Neural progenitor cell (in vitro differentiated cells): Measurements from ENCODE around the gene PDE6B. TPM values are rescaled to one million over a fixed set of nuclear protein-coding genes. Genes with fewer than 3 reads are reported as not detected.

Source experiments
- DNase-seq: peaks from one replicate; pipeline ENCODE4 v3.0.0-alpha.2; 2016; ENCODE audit warnings: low spot score
- H2AFZ ChIP-seq: fragments of 200-600 bp; sonication (generic); replicated peaks from 2 replicates; pipeline ENCODE4 v1.6.1; 2016; ENCODE audit warnings: antibody characterized with exemption
- H3F3A ChIP-seq: fragments of 200-600 bp; sonication (generic); 2 replicates; pipeline ENCODE4 v1.6.1; 2016; ENCODE audit warnings: antibody characterized with exemption, low read depth
- H3K27ac ChIP-seq: fragments of 200-600 bp; sonication (generic); 2 replicates; pipeline ENCODE4 v1.5.1; 2016; ENCODE audit warnings: mild to moderate bottlenecking
- H3K27me3 ChIP-seq: fragments of 200-600 bp; sonication (generic); 2 replicates; pipeline ENCODE4 v1.6.1; 2016; ENCODE audit warnings: mild to moderate bottlenecking, moderate library complexity
- H3K36me3 ChIP-seq: fragments of 200-600 bp; sonication (generic); 2 replicates; pipeline ENCODE4 v1.5.1; 2016
- H3K4me1 ChIP-seq: fragments of 200-600 bp; sonication (generic); 2 replicates; pipeline ENCODE4 v1.6.1; 2016; ENCODE audit warnings: mixed run types
- H3K4me2 ChIP-seq: fragments of 200-600 bp; sonication (generic); 2 replicates; pipeline ENCODE4 v1.6.1; 2016
- H3K4me3 ChIP-seq: fragments of 200-600 bp; sonication (generic); 2 replicates; pipeline ENCODE4 v1.5.1; 2016
- H3K79me2 ChIP-seq: fragments of 200-600 bp; sonication (generic); 2 replicates; pipeline ENCODE4 v1.6.1; 2016; ENCODE audit warnings: low read depth
- H3K9ac ChIP-seq: fragments of 200-600 bp; sonication (generic); 2 replicates; pipeline ENCODE4 v1.6.1; 2016
- H3K9me3 ChIP-seq: fragments of 200-600 bp; sonication (generic); 2 replicates; pipeline ENCODE4 v1.5.1; 2016; ENCODE audit warnings: low read depth
- H4K20me1 ChIP-seq: fragments of 200-600 bp; sonication (generic); 2 replicates; pipeline ENCODE4 v1.6.1; 2016; ENCODE audit warnings: low read depth
- H3K27ac Mint-ChIP-seq: 3 replicates; pipeline ENCODE4 v1.8.0; 2021; ENCODE audit warnings: mixed read lengths
- H3K27me3 Mint-ChIP-seq: 2 replicates; pipeline ENCODE4 v1.8.0; 2022; ENCODE audit warnings: low read depth, mild to moderate bottlenecking, inconsistent platforms, moderate library complexity, mixed read lengths; ENCODE audit not compliant: insufficient read depth
- H3K36me3 Mint-ChIP-seq: 3 replicates; pipeline ENCODE4 v1.8.0; 2021; ENCODE audit warnings: mixed read lengths
- H3K4me1 Mint-ChIP-seq: 3 replicates; pipeline ENCODE4 v1.8.0; 2021; ENCODE audit warnings: mixed read lengths
- H3K4me3 Mint-ChIP-seq: 3 replicates; pipeline ENCODE4 v1.8.0; 2021; ENCODE audit warnings: mild to moderate bottlenecking, moderate library complexity, mixed read lengths
- H3K9me3 Mint-ChIP-seq: 3 replicates; pipeline ENCODE4 v1.8.0; 2020; ENCODE audit warnings: mixed read lengths
- EZH2 ChIP-seq: fragments of 200-600 bp; sonication (generic); IDR thresholded peaks from 2 replicates; pipeline ENCODE4 v1.6.1; 2017; ENCODE audit warnings: antibody characterized with exemption, mild to moderate bottlenecking, moderate library complexity
- EZH2phosphoT487 ChIP-seq: fragments of 200-600 bp; sonication (generic); IDR thresholded peaks from 2 replicates; pipeline ENCODE4 v1.6.1; 2017; ENCODE audit warnings: antibody characterized with exemption
- total RNA-seq: library from RNA; depleted of rRNA; stranded (reverse); fragments of >200 nt; gene quantifications from 2 replicates; pipeline ENCODE4 v1.2.3, GENCODE V29; 2015; ENCODE audit warnings: low replicate concordance
- TF ChIP-seq, protein P1 (sequence below): fragments of 200-600 bp; sonication (generic); IDR thresholded peaks from 2 replicates; pipeline ENCODE4 v1.5.1; 2017; ENCODE audit warnings: antibody characterized with exemption, mild to moderate bottlenecking

PDE6B gene
- total RNA-seq, 1 donor from 2014 or later = 4.3 TPM

DNA sequence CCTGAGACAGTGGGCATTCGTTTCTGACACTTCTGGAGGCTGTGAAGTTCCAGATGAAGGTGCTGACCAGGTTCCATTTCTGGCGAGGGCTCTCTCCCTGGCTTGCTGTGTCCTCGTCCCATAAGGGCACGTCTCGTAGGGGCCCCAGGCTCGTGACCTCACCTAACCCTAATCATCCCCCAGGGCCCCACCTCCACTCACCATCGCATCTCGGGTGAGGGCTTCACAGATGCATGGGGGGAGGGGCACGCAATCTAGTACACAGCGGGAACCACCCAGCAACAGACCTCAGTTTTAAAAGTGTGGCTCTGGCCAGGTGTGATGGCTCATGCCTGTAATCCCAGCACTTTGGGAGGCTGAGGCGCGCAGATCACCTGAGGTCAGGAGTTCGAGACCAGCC, 22.1 kb downstream of the PDE6B start:
- Histone ChIP-seq H2AFZ (no peak overlapping the region), H4K20me1 (no peaks in the 10 kb centered on the region), H3K4me2 (no peak overlapping the region), H3K4me3 (no peak overlapping the region), H3K36me3 (no peaks in the 10 kb centered on the region), H3K4me1 (peaks cover 13% of the 10 kb centered on the region), H3K9me3 (no peaks in the 10 kb centered on the region), H3K9ac (no peak overlapping the region), H3F3A (peaks cover 10% of the 10 kb centered on the region), H3K27ac (no peak overlapping the region), H3K27me3 (no peaks in the 10 kb centered on the region), H3K79me2 (no peaks in the 10 kb centered on the region)
- no peaks in the 10 kb centered on the region for H3K4me1 Mint-ChIP-seq
- peaks cover 3% of the 10 kb centered on the region for H3K9me3 Mint-ChIP-seq
- peaks cover 2% of the 10 kb centered on the region for H3K27me3 Mint-ChIP-seq
- H3K27ac Mint-ChIP-seq = no peak overlapping the region
- no peak overlapping the region for H3K4me3 Mint-ChIP-seq
- TF ChIP-seq EZH2 (no peak), EZH2phosphoT487 (no peak)
- TF ChIP-seq, protein P1, sequence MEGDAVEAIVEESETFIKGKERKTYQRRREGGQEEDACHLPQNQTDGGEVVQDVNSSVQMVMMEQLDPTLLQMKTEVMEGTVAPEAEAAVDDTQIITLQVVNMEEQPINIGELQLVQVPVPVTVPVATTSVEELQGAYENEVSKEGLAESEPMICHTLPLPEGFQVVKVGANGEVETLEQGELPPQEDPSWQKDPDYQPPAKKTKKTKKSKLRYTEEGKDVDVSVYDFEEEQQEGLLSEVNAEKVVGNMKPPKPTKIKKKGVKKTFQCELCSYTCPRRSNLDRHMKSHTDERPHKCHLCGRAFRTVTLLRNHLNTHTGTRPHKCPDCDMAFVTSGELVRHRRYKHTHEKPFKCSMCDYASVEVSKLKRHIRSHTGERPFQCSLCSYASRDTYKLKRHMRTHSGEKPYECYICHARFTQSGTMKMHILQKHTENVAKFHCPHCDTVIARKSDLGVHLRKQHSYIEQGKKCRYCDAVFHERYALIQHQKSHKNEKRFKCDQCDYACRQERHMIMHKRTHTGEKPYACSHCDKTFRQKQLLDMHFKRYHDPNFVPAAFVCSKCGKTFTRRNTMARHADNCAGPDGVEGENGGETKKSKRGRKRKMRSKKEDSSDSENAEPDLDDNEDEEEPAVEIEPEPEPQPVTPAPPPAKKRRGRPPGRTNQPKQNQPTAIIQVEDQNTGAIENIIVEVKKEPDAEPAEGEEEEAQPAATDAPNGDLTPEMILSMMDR = no peak
- DNase-seq = no peak
- no peaks in the 10 kb centered on the region for H3K36me3 Mint-ChIP-seq

- no peaks in the 10 kb centered on the region for H3K79me2 ChIP-seq
- peak overlapping the region; percentile 89 for H2AFZ ChIP-seq
- no peak overlapping the region for H3K9ac ChIP-seq
- H3K9me3 ChIP-seq = no peaks in the 10 kb centered on the region
- no peaks in the 10 kb centered on the region for H3K36me3 ChIP-seq
- peak overlapping the region; percentile 64 for H3K4me2 ChIP-seq
- TF ChIP-seq, protein P1 = no peak
- TF ChIP-seq EZH2phosphoT487 = no peak
- no peak for TF ChIP-seq EZH2
- peaks cover 13% of the 10 kb centered on the region for H3K4me1 ChIP-seq
- no peaks in the 10 kb centered on the region for H3K36me3 Mint-ChIP-seq
- peak; percentile 79 for DNase-seq
- no peak overlapping the region for H3K4me3 ChIP-seq
- H3K27ac Mint-ChIP-seq = no peak overlapping the region
- H3F3A ChIP-seq = peaks cover 10% of the 10 kb centered on the region
- H3K4me3 Mint-ChIP-seq = no peak overlapping the region
- H3K27me3 ChIP-seq = no peaks in the 10 kb centered on the region
- peaks cover 2% of the 10 kb centered on the region for H3K27me3 Mint-ChIP-seq
- H3K27ac ChIP-seq = no peak overlapping the region
- H3K9me3 Mint-ChIP-seq = peaks cover 2% of the 10 kb centered on the region
- no peaks in the 10 kb centered on the region for H4K20me1 ChIP-seq
- no peaks in the 10 kb centered on the region for H3K4me1 Mint-ChIP-seq
Measured at GRCh38 chr4:648579-649292, 23.4 kb downstream of the PDE6B start.

GRCh38 chr4:649293-649625, 23.9 kb downstream of the PDE6B start:
- Histone ChIP-seq H3K9me3 (no peaks in the 10 kb centered on the region), H3K4me1 (peaks cover 13% of the 10 kb centered on the region), H4K20me1 (no peaks in the 10 kb centered on the region), H3K27ac (no peak overlapping the region), H2AFZ (no peak overlapping the region), H3K9ac (no peak overlapping the region), H3F3A (peaks cover 10% of the 10 kb centered on the region), H3K27me3 (no peaks in the 10 kb centered on the region), H3K79me2 (no peaks in the 10 kb centered on the region), H3K4me3 (no peak overlapping the region), H3K36me3 (no peaks in the 10 kb centered on the region), H3K4me2 (no peak overlapping the region)
- Mint-ChIP-seq H3K9me3 (peaks cover 2% of the 10 kb centered on the region), H3K4me1 (no peaks in the 10 kb centered on the region), H3K27me3 (peaks cover 2% of the 10 kb centered on the region), H3K4me3 (no peak overlapping the region), H3K27ac (no peak overlapping the region), H3K36me3 (no peaks in the 10 kb centered on the region)
- TF ChIP-seq, protein P1 = no peak
- TF ChIP-seq EZH2 (no peak), EZH2phosphoT487 (no peak)
- DNase-seq = no peak
